NCI-H1417 treated with DMSO at 0.1 percent for 48 hours (cell line): ENCODE measurements around the gene FRK.
"Not testable (repeated sequence)": the region's sequence is repeated elsewhere in the genome, so short reads cannot be mapped to it uniquely, and the experiment has no call there.

ENCODE experiments used
- DNase-seq: peaks from one replicate; lab custom pipeline; 2025; lab: John Stamatoyannopoulos, UW

Gene FRK

GRCh38 chr6:116073765-116074440 is 13.2 kb upstream of the FRK start:
- DNase-seq: no peak

GRCh38 chr6:116072368-116072767 is 11.7 kb upstream of the FRK start:
- no peak for DNase-seq

GRCh38 chr6:116070616-116071389 is 10.1 kb upstream of the FRK start:
- no peak for DNase-seq

- no peak for DNase-seq
These were observed 9.4 kb upstream of the FRK start for GRCh38 chr6:116070101-116070500.

- no peak for DNase-seq
These were observed 6.1 kb upstream of the FRK start for GRCh38 chr6:116066789-116067188.

GRCh38 chr6:116064666-116065065 is 4.0 kb upstream of the FRK start:
- DNase-seq: no peak

- DNase-seq: no peak
These were observed 1.8 kb upstream of the FRK start for GRCh38 chr6:116062496-116062895.

GRCh38 chr6:116059713-116060571 is 749 bp downstream of the FRK start:
- DNase-seq: no peak

GRCh38 chr6:116057766-116058165 is 2.9 kb downstream of the FRK start:
- DNase-seq: no peak

GRCh38 chr6:116055513-116055912 is 5.2 kb downstream of the FRK start:
- DNase-seq: no peak

GRCh38 chr6:116051244-116051643 is 9.4 kb downstream of the FRK start:
- no peak for DNase-seq

- no peak for DNase-seq
These were observed 10.0 kb downstream of the FRK start for GRCh38 chr6:116050737-116051136.

GRCh38 chr6:116049321-116049720 is 11.4 kb downstream of the FRK start:
- no peak for DNase-seq

- no peak for DNase-seq
These were observed 13.3 kb downstream of the FRK start for GRCh38 chr6:116047173-116047933.

GRCh38 chr6:116046737-116047136 is 14.0 kb downstream of the FRK start:
- no peak for DNase-seq

- DNase-seq: not testable (repeated sequence)
These were observed 14.4 kb downstream of the FRK start for GRCh38 chr6:116046272-116046671.

GRCh38 chr6:116041934-116042333 is 18.8 kb downstream of the FRK start:
- DNase-seq: no peak

GRCh38 chr6:116040993-116041392 is 19.7 kb downstream of the FRK start:
- no peak for DNase-seq

- DNase-seq: no peak
These were observed 23.8 kb downstream of the FRK start for GRCh38 chr6:116036885-116037284.

GRCh38 chr6:116036075-116036773 is 24.5 kb downstream of the FRK start:
- DNase-seq: no peak

GRCh38 chr6:116035616-116036015 is 25.1 kb downstream of the FRK start:
- DNase-seq: no peak
